OCI-M2 (cell line): Measurements from ENCODE around the gene PARD3B.

ENCODE experiments used
- DNase-seq: peaks from one replicate; lab custom pipeline; 2025; ENCODE audit not compliant: unreplicated experiment; lab: John Stamatoyannopoulos, UW

PARD3B gene

GRCh38 chr2:205574001-205574400 lies 1028.7 kb downstream of the PARD3B start:
- DNase-seq, result no peak

GRCh38 chr2:205579335-205579734 lies 1034.1 kb downstream of the PARD3B start:
- DNase-seq, result no peak

GRCh38 chr2:205580212-205580987 lies 1035.1 kb downstream of the PARD3B start:
- DNase-seq, result no peak

GRCh38 chr2:205582366-205582765 lies 1037.1 kb downstream of the PARD3B start:
- DNase-seq, result no peak

GRCh38 chr2:205585449-205586383 lies 1040.4 kb downstream of the PARD3B start:
- DNase-seq, result no peak

GRCh38 chr2:205586626-205587025 lies 1041.4 kb downstream of the PARD3B start:
- DNase-seq, result no peak

GRCh38 chr2:205589479-205589878 lies 1044.2 kb downstream of the PARD3B start:
- DNase-seq, result no peak

GRCh38 chr2:205590759-205591158 lies 1045.5 kb downstream of the PARD3B start:
- no peak for DNase-seq

GRCh38 chr2:205593891-205594290 lies 1048.6 kb downstream of the PARD3B start:
- DNase-seq, result no peak

- no peak for DNase-seq
Observed at GRCh38 chr2:205596581-205596980, 1051.3 kb downstream of the PARD3B start.

GRCh38 chr2:205605638-205606304 lies 1060.5 kb downstream of the PARD3B start:
- no peak for DNase-seq

GRCh38 chr2:205607146-205607545 lies 1061.9 kb downstream of the PARD3B start:
- no peak for DNase-seq

GRCh38 chr2:205609113-205609512 lies 1063.8 kb downstream of the PARD3B start:
- DNase-seq, result no peak

GRCh38 chr2:205610437-205610836 lies 1065.2 kb downstream of the PARD3B start:
- no peak for DNase-seq

- no peak for DNase-seq
Observed at GRCh38 chr2:205612636-205613035, 1067.4 kb downstream of the PARD3B start.

- DNase-seq, result no peak
Observed at GRCh38 chr2:205613970-205614559, 1068.8 kb downstream of the PARD3B start.

- no peak for DNase-seq
Observed at GRCh38 chr2:205614965-205615364, 1069.7 kb downstream of the PARD3B start.

GRCh38 chr2:205617905-205618304 lies 1072.6 kb downstream of the PARD3B start:
- DNase-seq, result no peak

GRCh38 chr2:205619600-205619999 lies 1074.3 kb downstream of the PARD3B start:
- DNase-seq, result no peak

- no peak for DNase-seq
Observed at GRCh38 chr2:205627085-205627484, 1081.8 kb downstream of the PARD3B start.

- no peak for DNase-seq
Observed at GRCh38 chr2:205628422-205628821, 1083.1 kb downstream of the PARD3B start.
